ENCODE data around the gene DROSHA. TPM values are rescaled to one million over a fixed set of nuclear protein-coding genes. Genes with fewer than 3 reads are reported as not detected.

DROSHA gene
- polyA plus RNA-seq, 1 donor (not counting 4 experiments of a cell fraction or from before 2014, with no cell fraction given), result 39.9 TPM

DNA sequence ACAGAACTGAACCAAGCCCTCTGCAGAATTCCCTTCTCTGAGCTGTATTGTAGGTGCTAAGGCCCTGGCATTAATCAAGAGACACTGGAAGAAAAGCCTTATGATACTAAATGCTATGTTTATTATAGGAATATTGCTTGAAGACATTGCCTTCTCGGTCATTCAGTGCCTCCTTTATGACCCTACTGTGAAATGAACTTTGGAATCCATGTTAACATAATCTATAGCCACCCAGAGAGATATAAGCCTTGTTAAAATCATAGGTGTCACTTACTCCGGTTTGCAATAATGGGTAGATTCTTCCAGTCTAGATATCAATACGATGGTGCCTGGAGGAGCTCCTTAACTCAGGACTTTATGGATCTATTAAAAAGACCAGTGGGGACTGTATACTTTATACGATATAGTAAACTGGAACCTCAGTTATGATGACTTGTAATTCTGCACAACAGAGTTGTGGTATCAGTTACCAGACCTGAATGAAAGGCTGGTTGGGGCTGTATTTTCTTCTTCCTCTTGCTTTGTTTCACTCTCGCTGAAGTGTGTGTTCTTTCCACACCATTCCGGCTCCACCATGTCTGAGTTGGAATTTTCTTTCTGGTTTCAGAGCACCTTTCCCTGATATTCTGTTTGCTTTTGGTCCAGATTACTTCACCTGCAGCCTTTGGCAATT, 154.5 kb downstream of the DROSHA start:
- no peak for FAIRE-seq
- dilution Hi-C loops (cut with MboI; ENCODE audit: extremely low pct_ligation_motif_present, low sequenced_read_pairs), result no loop called here

DNA sequence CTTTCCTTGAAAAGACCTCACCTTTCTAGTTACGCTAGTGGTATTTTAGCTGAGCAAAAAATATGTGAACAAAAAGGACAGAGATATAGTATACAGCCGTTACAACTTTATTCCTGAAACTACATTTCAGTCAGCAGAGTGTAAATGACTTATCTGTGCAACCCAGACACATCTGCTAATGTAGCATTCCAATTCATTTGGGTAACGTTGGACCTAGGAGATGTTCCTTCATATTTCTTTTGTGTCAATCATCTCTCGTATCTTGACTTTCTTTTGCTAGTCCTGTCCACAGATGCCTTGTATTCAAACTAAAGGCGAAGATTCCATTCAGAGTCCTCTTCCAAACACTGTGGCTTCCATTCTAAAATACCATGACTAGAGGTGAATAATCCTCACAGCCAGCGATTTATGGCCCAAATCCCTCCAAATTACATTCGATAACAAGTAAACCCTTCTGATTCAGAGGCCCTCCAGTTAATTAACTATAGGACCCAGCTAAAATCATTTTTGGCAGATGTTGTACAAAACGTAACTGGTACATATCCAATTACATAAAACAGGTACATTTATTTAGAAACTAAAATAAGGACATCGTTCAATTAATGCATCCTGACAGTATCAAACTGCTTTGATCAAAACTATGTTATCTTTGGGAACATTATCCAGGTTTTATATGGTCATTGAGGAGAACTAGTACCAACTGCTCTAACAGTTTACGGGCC, 155.7 kb downstream of the DROSHA start:
- H4K20me1 ChIP-seq (ENCODE audit: control insufficient read depth, extremely low read depth, insufficient read depth, low read length), result no peaks in the 10 kb centered on the region
- H3K4me2 ChIP-seq (ENCODE audit: control insufficient read depth, extremely low read depth, insufficient read depth, low read depth, low read length), result no peak overlapping the region
- no peaks in the 10 kb centered on the region for H3K9me1 ChIP-seq (ENCODE audit: control insufficient read depth, extremely low read depth, insufficient read depth, low read length)
- H3K4me3 ChIP-seq (ENCODE audit: control insufficient read depth in 2 of 3, extremely low read depth in 1 of 3, insufficient read depth in 2 of 3, low read depth in 1 of 3, low read length in 3 of 3), result no peak overlapping the region
- H2AFZ ChIP-seq (ENCODE audit: control insufficient read depth, low read length), result no peak overlapping the region
- H3K27ac ChIP-seq (ENCODE audit: control insufficient read depth, insufficient read depth, low read length), result no peak overlapping the region
- TF ChIP-seq, protein P1, sequence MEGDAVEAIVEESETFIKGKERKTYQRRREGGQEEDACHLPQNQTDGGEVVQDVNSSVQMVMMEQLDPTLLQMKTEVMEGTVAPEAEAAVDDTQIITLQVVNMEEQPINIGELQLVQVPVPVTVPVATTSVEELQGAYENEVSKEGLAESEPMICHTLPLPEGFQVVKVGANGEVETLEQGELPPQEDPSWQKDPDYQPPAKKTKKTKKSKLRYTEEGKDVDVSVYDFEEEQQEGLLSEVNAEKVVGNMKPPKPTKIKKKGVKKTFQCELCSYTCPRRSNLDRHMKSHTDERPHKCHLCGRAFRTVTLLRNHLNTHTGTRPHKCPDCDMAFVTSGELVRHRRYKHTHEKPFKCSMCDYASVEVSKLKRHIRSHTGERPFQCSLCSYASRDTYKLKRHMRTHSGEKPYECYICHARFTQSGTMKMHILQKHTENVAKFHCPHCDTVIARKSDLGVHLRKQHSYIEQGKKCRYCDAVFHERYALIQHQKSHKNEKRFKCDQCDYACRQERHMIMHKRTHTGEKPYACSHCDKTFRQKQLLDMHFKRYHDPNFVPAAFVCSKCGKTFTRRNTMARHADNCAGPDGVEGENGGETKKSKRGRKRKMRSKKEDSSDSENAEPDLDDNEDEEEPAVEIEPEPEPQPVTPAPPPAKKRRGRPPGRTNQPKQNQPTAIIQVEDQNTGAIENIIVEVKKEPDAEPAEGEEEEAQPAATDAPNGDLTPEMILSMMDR (optimal IDR thresholded peaks at IDR 0.05 in 1 of 3, IDR thresholded peaks at IDR 0.05 in 1 of 3, conservative IDR thresholded peaks at IDR 0.05 in 1 of 3; ENCODE audit: extremely low read depth in 1 of 3, insufficient read depth in 2 of 3, low read length in 3 of 3), result no peak
- TF ChIP-seq EZH2 (IDR thresholded peaks at IDR 0.05; ENCODE audit: low read length), result no peak
- no peaks in the 10 kb centered on the region for H3K4me1 ChIP-seq (ENCODE audit: control insufficient read depth, extremely low read depth, insufficient read depth, low read length)
- H3K9ac ChIP-seq (ENCODE audit: control insufficient read depth, extremely low read depth, insufficient read depth, low read length), result no peak overlapping the region
- dilution Hi-C loops (cut with MboI; ENCODE audit: extremely low pct_ligation_motif_present, low sequenced_read_pairs), result no loop called here
- H3K9me3 ChIP-seq (ENCODE audit: control insufficient read depth, low read depth, low read length), result no peaks in the 10 kb centered on the region
- H3K36me3 ChIP-seq (ENCODE audit: control insufficient read depth in 2 of 2, extremely low read depth in 1 of 2, insufficient read depth in 2 of 2, low read length in 2 of 2), result no peaks in the 10 kb centered on the region
- H3K27me3 ChIP-seq (ENCODE audit: control insufficient read depth, extremely low read depth, insufficient read depth, low read length), result no peaks in the 10 kb centered on the region
- no peak for FAIRE-seq
- no peak for DNase-seq (ENCODE audit: low read depth, low spot score)
- H3K79me2 ChIP-seq (ENCODE audit: control insufficient read depth, insufficient read depth, low read length), result no peaks in the 10 kb centered on the region

More for the DNA sequence above, 154.5 kb downstream of the DROSHA start:
- no peaks in the 10 kb centered on the region for H3K27me3 ChIP-seq (ENCODE audit: control insufficient read depth, extremely low read depth, insufficient read depth, low read length)
- no peak overlapping the region for H3K4me3 ChIP-seq (ENCODE audit: control insufficient read depth in 2 of 3, extremely low read depth in 1 of 3, insufficient read depth in 2 of 3, low read depth in 1 of 3, low read length in 3 of 3)
- no peak overlapping the region for H3K9ac ChIP-seq (ENCODE audit: control insufficient read depth, extremely low read depth, insufficient read depth, low read length)
- DNase-seq (ENCODE audit: low read depth, low spot score), result no peak
- H3K27ac ChIP-seq (ENCODE audit: control insufficient read depth, insufficient read depth, low read length), result no peak overlapping the region
- no peaks in the 10 kb centered on the region for H3K36me3 ChIP-seq (ENCODE audit: control insufficient read depth in 2 of 2, extremely low read depth in 1 of 2, insufficient read depth in 2 of 2, low read length in 2 of 2)
- no peaks in the 10 kb centered on the region for H4K20me1 ChIP-seq (ENCODE audit: control insufficient read depth, extremely low read depth, insufficient read depth, low read length)
- H3K4me1 ChIP-seq (ENCODE audit: control insufficient read depth, extremely low read depth, insufficient read depth, low read length), result no peaks in the 10 kb centered on the region
- H3K9me1 ChIP-seq (ENCODE audit: control insufficient read depth, extremely low read depth, insufficient read depth, low read length), result no peaks in the 10 kb centered on the region
- TF ChIP-seq, protein P1 (optimal IDR thresholded peaks at IDR 0.05 in 1 of 3, IDR thresholded peaks at IDR 0.05 in 1 of 3, conservative IDR thresholded peaks at IDR 0.05 in 1 of 3; ENCODE audit: extremely low read depth in 1 of 3, insufficient read depth in 2 of 3, low read length in 3 of 3), result no peak
- no peak for TF ChIP-seq EZH2 (IDR thresholded peaks at IDR 0.05; ENCODE audit: low read length)
- no peaks in the 10 kb centered on the region for H3K9me3 ChIP-seq (ENCODE audit: control insufficient read depth, low read depth, low read length)
- no peak overlapping the region for H2AFZ ChIP-seq (ENCODE audit: control insufficient read depth, low read length)
- no peaks in the 10 kb centered on the region for H3K79me2 ChIP-seq (ENCODE audit: control insufficient read depth, insufficient read depth, low read length)
- no peak overlapping the region for H3K4me2 ChIP-seq (ENCODE audit: control insufficient read depth, extremely low read depth, insufficient read depth, low read depth, low read length)

Data from keratinocyte (primary cell).